Measurements from ENCODE around the gene VASP. TPM values are rescaled to one million over a fixed set of nuclear protein-coding genes. Genes with fewer than 3 reads are reported as not detected.

The VASP gene
- total and polyA plus RNA-seq, 9 of the 15 experiments (the other 6 are each of a cell fraction or from before 2014, with no cell fraction given): 16.7 to 261 (median 112) TPM

- TF ChIP-seq FOXM1 (IDR thresholded peaks at IDR 0.05; ENCODE audit: low read depth): no peak
- TF ChIP-seq FOXM1 (CRISPR knock-in tag; IDR thresholded peaks at IDR 0.05; ENCODE audit: low read depth): 0 out of 2 replicates have a peak, but pooled peaks have one; percentile 47
- peak in 1 of 2 experiments; percentile 29; a peak in 1 of 4 replicates for TF ChIP-seq FOXK2 (conservative IDR thresholded peaks at IDR 0.05 in 1 of 2, IDR thresholded peaks at IDR 0.05 in 1 of 2; ENCODE audit: low read depth in 2 of 2)
- peak; percentile 61; the same call in 1 of the 2 replicates for TF ChIP-seq HDGF (IDR thresholded peaks at IDR 0.05)
- TF ChIP-seq E2F3 (CRISPR knock-in tag; IDR thresholded peaks at IDR 0.05): no peak
- no peak for TF ChIP-seq ZNF583 (CRISPR knock-in tag; IDR thresholded peaks at IDR 0.05)
- TF ChIP-seq, protein P1, sequence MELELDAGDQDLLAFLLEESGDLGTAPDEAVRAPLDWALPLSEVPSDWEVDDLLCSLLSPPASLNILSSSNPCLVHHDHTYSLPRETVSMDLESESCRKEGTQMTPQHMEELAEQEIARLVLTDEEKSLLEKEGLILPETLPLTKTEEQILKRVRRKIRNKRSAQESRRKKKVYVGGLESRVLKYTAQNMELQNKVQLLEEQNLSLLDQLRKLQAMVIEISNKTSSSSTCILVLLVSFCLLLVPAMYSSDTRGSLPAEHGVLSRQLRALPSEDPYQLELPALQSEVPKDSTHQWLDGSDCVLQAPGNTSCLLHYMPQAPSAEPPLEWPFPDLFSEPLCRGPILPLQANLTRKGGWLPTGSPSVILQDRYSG (tag; conservative IDR thresholded peaks at IDR 0.05; ENCODE audit: low read depth): no peak
- TF ChIP-seq SAFB2 (IDR thresholded peaks at IDR 0.05; ENCODE audit: borderline replicate concordance, low read depth, low read length, severe bottlenecking): no peak
- no peak for TF ChIP-seq BDP1 (IDR thresholded peaks at IDR 0.05; ENCODE audit: insufficient read depth, insufficient read length)
- peak; percentile 37; the same call in 1 of the 2 replicates for TF ChIP-seq BHLHE40 (IDR thresholded peaks at IDR 0.05; ENCODE audit: low read length)
- no peak for TF ChIP-seq PTTG1 (tag; IDR thresholded peaks at IDR 0.05; ENCODE audit: low read depth)
- TF ChIP-seq POLR2G (IDR thresholded peaks at IDR 0.05; ENCODE audit: low read depth, low read length): peak; percentile 52
- no peak for TF ChIP-seq ZBTB11 (CRISPR knock-in tag; IDR thresholded peaks at IDR 0.05)
- no peak for TF ChIP-seq FIP1L1 (IDR thresholded peaks at IDR 0.05; ENCODE audit: low read depth, low read length, poor library complexity, severe bottlenecking)
- no peak for TF ChIP-seq KDM4B (IDR thresholded peaks at IDR 0.05; ENCODE audit: borderline replicate concordance in 2 of 2, low read depth in 1 of 2)
- no peak for TF ChIP-seq E2F5 (CRISPR knock-in tag; IDR thresholded peaks at IDR 0.05)
- TF ChIP-seq, protein P2, sequence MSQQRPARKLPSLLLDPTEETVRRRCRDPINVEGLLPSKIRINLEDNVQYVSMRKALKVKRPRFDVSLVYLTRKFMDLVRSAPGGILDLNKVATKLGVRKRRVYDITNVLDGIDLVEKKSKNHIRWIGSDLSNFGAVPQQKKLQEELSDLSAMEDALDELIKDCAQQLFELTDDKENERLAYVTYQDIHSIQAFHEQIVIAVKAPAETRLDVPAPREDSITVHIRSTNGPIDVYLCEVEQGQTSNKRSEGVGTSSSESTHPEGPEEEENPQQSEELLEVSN (IDR thresholded peaks at IDR 0.05; ENCODE audit: borderline replicate concordance in 1 of 2, extremely low read depth in 1 of 2, insufficient read depth in 1 of 2, insufficient read length in 1 of 2, low read depth in 1 of 2, low read length in 1 of 2, poor library complexity in 1 of 2, severe bottlenecking in 1 of 2): peak; percentile 88 to 92
- TF ChIP-seq NRF1 (conservative IDR thresholded peaks at IDR 0.05 in 1 of 2, IDR thresholded peaks at IDR 0.05 in 1 of 2): 0 out of 4 replicates have a peak, but pooled peaks of 1 of the 2 experiments have one; percentile 35
Observed at GRCh38 chr19:45499196-45500180, 7.8 kb upstream of the VASP start (continued).

Data from K562 (cell line).